Skin of body (tissue), 2 donors: Measurements from ENCODE around the gene SCT. TPM values are rescaled to one million over a fixed set of nuclear protein-coding genes. Genes with fewer than 3 reads are reported as not detected.

Experiments used
- DNase-seq: peaks from one replicate; lab custom pipeline; 2025; lab: John Stamatoyannopoulos, UW
- total RNA-seq: library from RNA; depleted of rRNA; stranded (reverse); fragments of >200 nt; gene quantifications from one replicate; pipeline ENCODE4 v1.2.3, GENCODE V29; 2014

SCT gene
- total RNA-seq, 1 donor from 2014 or later = 2.6 TPM

GRCh38 chr11:611001-611996 lies 15.7 kb downstream of the SCT start:
- no peak for DNase-seq

GRCh38 chr11:610146-610801 lies 16.7 kb downstream of the SCT start:
- DNase-seq = no peak

GRCh38 chr11:609341-609811 lies 17.6 kb downstream of the SCT start:
- DNase-seq = no peak

GRCh38 chr11:608791-609251 lies 18.2 kb downstream of the SCT start:
- no peak for DNase-seq

- no peak for DNase-seq
These were observed 18.9 kb downstream of the SCT start for GRCh38 chr11:607971-608659.

- DNase-seq = no peak
These were observed 19.8 kb downstream of the SCT start for GRCh38 chr11:607020-607780.

- no peak for DNase-seq
These were observed 20.7 kb downstream of the SCT start for GRCh38 chr11:606245-606644.

GRCh38 chr11:605286-606129 lies 21.5 kb downstream of the SCT start:
- no peak for DNase-seq

- DNase-seq = no peak
These were observed 23.8 kb downstream of the SCT start for GRCh38 chr11:603154-603553.

GRCh38 chr11:601573-602245 lies 25.3 kb downstream of the SCT start:
- DNase-seq = no peak

GRCh38 chr11:598005-598680 lies 28.8 kb downstream of the SCT start:
- no peak for DNase-seq

- no peak for DNase-seq
These were observed 29.7 kb downstream of the SCT start for GRCh38 chr11:597166-597725.

- DNase-seq = no peak
These were observed 30.6 kb downstream of the SCT start for GRCh38 chr11:596374-596773.

GRCh38 chr11:595400-595799 lies 31.6 kb downstream of the SCT start:
- DNase-seq = no peak

- no peak for DNase-seq
These were observed 33.6 kb downstream of the SCT start for GRCh38 chr11:593347-593746.

GRCh38 chr11:592918-593317 lies 34.1 kb downstream of the SCT start:
- DNase-seq = no peak

GRCh38 chr11:592501-592900 lies 34.5 kb downstream of the SCT start:
- no peak for DNase-seq

- no peak for DNase-seq
These were observed 36.0 kb downstream of the SCT start for GRCh38 chr11:590997-591396.

- DNase-seq = no peak
These were observed 37.2 kb downstream of the SCT start for GRCh38 chr11:589798-590197.
